Measurements from ENCODE around the gene CRLF1.

DNA sequence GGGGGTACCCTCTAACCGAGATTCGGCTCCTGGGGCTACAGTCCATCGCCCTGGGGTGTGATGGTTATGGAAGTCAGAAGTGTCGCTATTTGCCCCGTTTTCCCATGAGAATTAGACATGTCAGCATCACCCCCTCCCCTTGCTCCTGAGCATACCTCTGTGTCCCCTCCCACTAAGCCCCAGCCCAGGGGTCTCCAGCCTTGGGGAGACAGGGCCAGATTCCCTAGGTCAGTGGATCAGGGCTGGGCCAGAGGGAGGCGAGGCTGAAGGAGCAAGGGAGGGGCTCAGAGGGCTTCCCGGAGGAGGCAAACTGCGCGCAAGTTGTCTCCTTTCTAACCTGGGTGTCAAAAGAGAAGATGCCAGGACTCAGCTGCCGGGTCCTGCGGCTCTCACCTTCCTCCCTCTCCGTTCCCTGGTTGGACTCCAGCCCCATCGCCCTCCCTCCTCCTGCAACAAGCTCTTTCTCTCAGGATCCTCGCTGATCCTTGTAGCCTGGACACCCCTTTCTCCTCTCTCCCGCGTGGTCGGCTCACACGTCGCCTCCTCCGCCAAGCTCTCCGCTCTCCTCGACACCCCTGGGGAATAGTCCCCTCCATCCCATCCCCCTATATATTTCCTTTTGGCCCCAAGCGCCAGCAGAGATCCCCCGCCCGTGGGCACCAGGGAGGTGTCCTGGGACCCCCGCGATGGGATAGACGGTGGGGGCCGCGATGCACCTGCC, 5.6 kb upstream of the CRLF1 start:
- no peak for TF ChIP-seq ZFX (IDR thresholded peaks at IDR 0.05; ENCODE audit: borderline replicate concordance)
- TF ChIP-seq, protein P1, sequence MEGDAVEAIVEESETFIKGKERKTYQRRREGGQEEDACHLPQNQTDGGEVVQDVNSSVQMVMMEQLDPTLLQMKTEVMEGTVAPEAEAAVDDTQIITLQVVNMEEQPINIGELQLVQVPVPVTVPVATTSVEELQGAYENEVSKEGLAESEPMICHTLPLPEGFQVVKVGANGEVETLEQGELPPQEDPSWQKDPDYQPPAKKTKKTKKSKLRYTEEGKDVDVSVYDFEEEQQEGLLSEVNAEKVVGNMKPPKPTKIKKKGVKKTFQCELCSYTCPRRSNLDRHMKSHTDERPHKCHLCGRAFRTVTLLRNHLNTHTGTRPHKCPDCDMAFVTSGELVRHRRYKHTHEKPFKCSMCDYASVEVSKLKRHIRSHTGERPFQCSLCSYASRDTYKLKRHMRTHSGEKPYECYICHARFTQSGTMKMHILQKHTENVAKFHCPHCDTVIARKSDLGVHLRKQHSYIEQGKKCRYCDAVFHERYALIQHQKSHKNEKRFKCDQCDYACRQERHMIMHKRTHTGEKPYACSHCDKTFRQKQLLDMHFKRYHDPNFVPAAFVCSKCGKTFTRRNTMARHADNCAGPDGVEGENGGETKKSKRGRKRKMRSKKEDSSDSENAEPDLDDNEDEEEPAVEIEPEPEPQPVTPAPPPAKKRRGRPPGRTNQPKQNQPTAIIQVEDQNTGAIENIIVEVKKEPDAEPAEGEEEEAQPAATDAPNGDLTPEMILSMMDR (IDR thresholded peaks at IDR 0.05), result no peak

Measured in 22Rv1 (cell line).